Measurements from ENCODE around the gene RASGEF1C.
"Not testable (repeated sequence)": the region's sequence is repeated elsewhere in the genome, so short reads cannot be mapped to it uniquely, and the experiment has no call there.

Gene RASGEF1C

DNA sequence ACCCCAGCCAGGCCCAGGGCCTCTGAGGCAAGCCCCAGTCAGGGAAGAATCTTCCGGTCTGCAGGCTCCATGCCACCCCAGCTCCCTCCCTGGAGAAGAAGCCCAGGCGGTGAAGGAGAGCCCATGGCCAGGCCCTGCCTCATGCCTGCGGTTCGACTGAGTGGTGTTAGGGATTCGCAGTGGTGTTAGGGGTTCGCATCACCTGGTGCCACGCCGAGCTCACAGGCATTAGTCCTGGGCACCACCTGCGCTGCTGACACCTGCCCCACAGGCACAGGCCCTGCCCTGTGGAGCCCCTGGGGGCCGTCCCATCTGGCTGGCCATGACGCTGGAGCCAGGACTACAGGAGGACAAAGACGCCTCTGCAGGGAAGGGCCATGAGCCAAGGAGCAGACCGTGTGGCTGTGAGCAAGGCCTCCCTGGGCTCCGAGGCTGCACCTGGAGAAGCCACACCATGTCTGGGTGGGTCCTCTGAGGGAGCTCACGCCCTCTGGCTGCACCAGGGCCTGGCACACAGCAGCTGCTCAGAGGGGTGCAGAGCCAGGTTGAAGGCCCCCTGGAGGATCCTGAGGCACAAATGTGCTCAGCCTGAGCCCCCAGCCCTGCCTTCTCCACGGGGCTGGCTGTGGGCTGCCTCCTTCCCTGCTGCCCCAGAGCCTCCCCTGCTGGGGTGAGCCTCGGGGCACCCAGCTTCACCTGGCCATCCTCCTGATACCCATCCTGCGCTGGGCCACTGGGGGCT is 109.8 kb downstream of the RASGEF1C start:
- DNase-seq = no peak

DNA sequence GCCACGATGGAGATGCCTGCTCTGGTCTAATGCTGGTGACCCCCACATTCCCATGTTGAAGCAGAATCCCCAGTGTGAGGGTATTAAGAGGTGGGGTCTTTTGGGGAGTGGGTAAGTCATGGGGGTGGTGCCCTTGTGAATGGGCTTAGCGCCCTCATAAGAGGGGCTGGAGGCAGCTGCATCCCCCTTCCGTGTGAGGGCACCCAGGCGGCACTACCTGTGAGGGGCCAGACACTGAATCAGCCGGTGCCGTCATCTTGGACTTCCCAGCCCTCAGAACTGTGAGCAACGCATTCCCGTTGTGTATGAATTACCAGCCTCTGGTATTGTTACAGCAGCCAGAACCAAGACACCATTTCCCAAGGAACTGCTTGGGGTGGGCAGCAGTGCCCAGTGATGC is 110.5 kb downstream of the RASGEF1C start:
- no peak for DNase-seq

DNA sequence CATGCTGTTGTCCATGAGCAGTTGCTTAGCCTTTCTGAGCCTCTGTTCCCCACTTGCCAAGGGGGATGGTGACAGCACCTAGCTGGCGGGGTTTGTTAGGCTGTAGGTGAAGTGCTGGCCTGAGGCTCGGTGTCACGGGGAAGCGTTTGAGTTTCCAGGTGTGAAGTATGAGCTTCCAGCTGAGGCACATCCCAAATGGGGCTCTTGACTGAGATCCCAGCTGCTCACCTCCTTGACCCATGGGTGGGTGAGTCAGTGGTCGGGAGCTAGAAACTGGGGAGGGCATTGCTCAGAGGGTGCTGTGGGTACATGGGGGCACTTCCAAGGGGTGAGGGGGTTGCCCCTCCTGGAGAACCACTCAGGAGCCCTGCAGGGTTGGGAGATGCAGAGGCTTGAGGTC is 111.1 kb downstream of the RASGEF1C start:
- no peak for DNase-seq

DNA sequence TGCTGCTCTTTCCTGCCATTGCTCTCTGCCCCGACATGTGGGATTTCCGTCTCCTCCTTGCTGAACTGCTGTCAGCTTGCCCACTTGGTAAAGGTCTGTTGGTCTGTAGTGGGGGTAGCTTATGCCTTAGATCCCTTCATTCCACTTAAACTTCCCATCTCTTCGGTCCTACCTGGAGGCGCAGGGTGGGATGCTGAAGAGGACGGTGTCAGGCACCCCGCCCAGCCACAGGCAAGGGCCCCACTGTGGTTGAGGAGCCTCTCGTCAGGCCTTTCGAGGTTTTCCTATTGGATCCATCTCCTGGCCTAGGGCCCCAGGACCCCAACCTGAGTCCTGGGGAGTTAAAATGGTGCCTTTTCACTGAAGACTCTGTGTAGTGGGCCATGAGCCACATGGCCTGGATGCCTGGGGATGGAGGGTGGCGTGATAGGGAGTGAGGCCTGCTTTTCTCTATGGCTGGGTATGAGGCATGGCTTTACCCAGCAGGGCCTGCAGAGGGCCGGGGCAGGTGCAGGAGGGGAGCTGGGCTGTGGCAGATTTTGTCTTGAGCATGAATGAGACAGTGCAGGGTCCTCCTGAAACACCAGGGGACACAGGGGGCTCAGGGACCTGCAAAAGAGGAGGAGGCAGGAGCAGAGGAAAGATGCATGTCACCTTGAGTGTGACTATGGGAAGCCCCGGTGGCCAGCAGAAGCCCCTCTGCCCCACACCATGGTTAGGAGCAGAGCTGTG is 111.7 kb downstream of the RASGEF1C start:
- no peak for DNase-seq

DNA sequence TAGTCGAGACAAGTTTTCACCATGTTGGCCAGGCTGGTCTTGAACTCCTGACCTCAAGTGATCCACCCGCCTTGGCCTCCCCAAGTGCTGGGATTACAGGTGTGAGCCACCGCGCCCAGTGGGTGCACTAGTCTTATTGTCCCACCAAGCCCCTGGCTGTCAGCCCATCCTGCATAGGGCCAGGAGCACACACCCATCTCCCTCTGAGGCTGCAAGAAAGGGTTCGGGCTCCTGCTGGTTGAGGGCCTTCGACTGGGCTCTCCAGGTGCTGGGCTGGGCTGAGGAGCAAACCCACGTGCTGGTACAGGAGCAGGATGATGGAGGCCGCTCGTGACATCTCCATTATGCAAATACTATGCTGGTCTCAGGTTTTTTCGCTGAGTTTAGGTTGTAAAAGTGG is 112.4 kb downstream of the RASGEF1C start:
- no peak for DNase-seq

DNA sequence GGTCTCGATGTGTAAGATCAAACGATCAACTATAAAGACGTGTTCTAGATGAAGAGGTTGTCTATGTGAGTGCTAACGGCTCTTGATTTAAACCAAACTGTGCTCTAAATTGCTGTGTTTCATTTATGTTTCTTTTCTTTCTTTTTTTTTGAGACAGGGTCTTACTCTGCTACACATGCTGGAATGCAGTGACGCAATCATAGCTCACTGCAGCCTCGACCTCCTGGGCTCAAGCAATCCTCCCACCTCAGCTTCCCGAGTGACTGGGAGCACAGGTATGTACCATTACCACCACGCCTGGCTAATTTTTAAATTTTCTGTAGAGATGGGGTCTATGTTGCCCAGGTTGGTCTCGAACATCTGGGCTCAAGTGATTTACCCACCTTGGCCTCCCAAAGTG is 113.5 kb downstream of the RASGEF1C start:
- no peak for DNase-seq

DNA sequence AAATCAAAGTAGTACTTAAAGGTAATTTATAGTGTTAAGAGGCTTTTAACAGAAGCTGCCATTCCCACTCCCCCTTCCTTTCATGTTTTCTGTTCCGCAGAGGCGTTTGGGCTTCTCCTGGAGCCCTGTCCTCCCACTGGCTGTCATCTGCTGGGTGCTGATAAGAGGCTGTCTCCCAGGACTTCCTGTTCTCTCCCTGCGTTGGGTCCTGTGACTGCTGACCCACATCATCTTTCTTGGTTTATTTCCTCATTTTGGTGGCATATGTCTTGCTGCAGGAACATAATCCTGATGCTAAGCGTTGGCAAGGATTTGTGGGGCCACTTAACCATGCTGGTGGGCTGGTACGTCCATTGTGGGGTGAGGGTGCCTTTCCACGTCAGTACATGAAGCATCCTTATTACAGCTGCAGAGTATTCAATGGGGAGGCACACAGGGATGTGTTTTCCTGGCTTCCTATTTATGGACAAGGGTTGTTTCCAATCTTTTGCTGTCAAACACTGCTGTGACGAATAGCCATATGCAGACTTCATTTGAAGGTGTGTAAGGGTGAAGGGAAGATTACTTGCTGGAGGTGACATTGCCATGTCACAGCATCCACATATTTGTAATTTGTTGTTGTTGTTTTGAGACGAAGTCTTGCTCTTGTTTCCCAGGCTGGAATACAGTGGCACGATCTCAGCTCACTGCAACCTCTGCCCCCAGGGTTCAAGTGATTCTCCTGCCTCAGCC is 115.2 kb downstream of the RASGEF1C start:
- no peak for DNase-seq

DNA sequence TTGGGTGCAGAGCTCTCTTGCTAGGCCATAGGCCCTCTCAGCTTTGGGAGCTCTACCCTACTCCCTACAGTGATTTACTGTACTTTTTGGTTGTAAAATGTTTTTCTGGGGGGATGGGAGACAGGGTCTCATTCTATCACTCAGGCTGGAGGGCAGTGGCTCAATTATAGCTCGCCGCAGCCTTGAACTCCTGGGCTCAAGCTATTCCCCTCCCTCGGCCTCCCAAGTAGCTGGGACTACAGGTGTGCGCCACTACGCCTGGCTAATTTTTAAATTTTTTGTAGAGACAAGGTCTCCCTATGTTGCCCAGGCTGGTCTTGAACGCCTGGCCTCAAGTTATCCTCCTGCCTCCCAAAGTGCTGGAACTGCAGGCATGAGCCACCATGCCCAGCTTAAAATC is 115.8 kb downstream of the RASGEF1C start:
- no peak for DNase-seq

DNA sequence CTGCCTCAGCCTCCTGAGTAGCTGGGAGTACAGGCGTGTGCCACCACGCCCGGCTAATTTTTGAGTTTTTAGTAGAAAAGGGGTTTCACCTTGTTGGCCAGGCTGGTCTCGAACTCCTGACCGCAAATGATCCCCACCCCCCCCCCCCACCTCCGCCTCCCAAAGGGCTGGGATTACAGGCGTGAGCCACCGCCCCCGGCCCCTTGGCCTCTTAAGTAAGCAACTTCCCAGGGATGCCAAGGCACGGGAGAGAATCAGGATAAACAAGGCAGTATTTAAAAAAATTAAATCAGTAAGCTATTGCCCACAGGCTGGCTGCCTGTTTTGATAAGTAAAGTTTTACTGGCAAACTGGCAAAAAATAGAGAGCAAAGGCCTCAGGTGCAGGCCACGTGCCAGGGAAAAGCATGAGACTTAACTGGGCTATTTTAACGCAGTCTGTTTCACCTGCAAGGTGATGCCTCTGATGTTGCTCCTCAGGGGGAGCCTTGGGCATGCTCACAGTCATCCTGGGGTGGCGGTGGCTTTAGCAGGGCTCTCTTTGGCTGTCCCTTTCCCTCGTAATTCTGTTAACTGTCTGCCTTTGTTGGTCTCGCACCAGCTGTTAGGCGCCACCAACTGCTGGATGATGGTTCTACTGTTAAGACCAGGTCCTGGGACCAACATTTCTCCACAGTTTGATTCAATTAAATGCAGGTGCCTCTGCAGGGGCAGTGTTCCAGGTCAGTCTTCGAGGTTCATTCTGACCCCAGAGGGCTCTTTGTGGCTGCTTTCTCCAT is 118.1 kb downstream of the RASGEF1C start:
- DNase-seq = peak; percentile 15

DNA sequence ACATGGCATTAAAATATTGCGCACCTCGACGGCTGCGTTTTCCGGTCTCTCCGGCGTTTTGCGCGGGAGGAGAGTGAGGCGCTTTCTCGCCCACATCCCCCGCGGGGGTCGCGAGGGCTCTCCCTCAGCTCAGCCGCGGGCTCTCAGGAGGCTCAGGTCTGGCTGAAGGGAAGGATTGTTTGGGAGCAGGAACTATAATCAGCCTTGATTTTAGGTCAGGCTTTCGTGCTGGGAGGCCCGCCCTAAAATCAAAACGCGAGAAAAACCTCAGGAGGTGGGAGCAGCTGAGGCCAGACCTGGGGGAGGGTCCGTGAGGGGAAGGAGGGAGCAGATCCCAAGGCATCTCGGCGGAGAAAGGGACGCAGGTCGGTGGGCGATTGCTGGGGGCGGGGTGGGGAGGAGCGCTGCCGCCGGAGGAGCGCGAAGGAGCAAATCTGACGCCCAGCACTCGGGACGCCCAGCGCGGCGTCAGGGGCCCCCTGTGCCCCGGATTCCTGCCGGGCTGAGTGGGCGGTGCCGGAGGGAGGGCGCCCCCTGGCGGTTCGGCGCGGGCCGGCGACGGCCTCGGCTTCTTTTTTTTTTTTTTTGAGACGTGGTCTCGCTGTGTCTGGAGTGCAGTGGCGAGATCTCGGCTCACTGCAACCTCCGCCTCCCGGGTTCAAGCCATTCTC is 118.8 kb downstream of the RASGEF1C start:
- DNase-seq = peak; percentile 77

DNA sequence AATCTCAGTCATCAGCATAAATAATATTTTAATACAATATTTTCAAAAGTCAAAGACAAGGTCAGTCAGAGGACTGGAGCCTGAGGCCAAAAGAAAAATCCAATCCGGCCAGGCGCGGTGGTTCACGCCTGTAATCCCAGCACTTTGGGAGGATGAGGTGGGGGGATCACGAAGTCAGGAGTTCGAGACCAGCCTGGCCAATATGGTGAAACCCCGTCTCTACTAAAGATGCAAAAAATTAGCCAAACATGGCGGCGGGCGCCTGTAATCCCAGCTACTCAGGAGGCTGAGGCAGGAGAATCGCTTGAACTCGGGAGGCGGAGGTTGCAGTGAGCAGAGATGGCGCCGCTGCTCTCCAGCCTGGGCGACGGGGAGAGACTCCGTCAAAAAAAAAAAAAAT is 119.4 kb downstream of the RASGEF1C start:
- DNase-seq = not testable (repeated sequence)

DNA sequence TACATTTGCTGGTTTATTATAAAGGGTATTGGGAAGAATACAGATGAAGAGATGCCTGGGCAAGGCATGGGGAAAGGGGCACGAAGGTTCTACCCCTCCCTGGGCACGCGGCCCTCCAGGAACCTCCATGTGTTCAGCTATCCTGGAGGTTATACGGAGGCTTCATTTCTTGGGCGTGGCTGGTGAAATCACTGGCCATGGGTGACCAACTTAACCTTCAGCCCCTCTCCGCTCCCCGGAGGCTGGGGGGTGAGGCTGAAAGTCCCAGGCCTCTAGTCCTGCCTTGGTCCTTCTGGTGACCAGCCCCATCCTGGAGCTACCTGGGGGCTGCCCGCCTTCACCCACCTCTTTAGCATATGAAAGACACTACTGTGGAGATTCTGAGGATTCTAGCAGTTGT is 120.5 kb downstream of the RASGEF1C start:
- no peak for DNase-seq

DNA sequence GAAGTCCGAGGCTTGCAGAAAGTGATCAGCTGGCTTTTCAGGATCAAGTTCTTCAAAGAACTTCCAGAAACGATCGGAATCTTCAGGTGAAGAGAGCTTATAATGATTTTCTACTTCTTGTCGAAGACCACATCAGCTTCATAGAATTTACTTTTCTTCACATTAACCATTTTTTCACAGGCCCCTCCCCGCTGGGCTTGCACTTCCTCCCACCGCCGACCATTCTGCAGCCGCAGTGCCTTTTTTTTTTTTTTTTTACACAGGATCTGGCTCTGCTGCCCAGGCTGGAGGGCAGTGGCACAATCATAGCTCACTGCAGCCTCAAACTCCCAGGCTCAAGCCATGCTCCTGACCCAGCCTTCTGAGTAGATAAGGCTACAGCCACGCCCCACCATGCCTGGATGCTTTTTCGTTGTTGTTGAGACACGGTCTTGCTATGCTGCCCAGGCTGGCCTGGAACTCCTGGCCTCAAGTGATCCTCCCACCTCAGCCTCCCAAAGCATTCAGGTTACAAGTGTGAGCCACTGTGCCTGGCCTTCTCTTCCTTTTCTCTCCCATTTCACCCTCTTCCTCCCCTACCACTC is 122.1 kb downstream of the RASGEF1C start:
- DNase-seq = no peak

DNA sequence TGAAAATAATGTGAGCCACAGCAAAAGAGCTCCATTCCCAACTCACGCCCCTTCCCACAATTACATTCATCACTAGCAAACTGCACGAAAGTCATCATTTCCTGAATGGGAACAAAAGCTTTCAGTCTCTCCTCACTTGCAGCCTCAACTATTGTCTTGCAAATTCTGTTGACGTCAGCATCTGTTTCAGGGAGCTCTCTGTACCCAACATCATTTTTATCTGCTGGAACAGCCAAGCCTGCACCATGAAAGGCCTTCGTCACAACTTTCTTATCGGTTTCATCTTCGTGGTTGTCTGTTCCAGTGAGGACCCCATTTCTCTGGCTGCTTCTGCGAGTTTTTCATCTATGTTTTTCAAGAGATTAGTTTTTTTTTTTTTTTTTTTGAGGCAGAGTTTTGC is 123.2 kb downstream of the RASGEF1C start:
- no peak for DNase-seq

DNA sequence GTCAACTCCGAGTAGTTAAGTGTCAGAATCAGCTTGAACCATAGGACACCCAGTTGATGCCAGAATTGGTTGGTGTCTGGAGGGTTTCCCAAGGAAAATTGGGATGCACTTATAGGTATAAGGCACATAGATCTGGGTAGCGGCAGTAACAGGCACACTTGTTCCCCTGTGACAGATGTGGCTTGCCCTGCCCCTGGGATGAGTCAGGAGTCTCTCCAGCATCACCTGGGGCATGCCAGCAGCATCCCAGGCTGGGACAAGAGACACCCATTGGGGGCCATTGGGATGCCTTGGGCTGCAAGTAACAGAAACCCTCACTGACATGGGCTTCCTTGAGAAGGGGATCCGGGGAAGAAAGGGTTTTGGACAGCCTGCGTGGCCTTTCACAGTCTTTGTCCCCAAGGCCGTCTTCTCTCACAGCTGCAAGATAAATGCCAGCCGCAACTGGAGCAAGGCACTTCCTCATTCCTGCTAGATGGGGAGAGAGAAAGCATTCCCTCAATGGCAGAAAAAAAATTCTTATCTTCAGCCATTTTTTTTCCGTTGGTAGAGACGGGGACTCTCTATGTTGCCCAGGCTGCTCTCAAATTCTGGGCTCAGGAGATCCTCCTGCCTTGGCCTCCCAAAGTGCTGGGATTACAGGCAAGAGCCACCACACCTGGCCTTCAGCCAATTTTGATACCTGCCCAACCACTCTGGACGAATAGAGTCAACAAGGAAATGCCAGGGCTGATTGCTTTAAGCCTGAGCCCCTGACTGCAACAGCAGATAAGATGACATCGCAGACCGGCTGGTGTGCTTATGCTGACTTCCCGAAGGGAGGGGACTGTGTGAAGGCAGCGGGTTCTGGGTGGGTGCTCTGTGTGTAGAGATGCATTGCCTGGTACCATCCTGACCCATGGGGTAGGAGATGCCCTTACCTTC is 124.1 kb downstream of the RASGEF1C start:
- no peak for DNase-seq

DNA sequence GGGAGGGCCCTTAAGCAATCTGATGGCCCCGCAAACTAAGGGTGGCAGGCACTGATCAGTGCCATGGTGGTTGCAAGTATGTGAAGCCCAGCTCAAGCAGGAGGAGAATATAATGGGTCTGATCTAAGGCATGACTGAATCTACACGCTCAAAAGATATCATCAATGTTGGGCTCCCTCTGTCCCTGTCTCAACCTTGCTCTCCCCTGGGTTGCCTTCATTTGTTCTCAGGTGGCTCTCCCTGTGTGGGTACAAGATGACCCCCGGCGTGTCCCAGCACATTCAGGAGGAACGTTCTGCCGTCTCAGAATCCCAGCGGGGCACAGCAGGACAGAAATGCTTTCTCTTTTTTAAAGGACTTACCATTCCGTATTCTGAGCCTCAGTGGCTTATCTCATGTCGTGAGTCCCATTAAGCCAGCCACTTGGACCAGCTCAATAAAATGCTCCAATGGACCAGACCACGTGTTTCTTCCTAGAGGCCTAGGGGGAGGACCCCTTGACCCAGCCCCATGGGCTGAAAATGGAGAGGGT is 125.4 kb downstream of the RASGEF1C start:
- no peak for DNase-seq

DNA sequence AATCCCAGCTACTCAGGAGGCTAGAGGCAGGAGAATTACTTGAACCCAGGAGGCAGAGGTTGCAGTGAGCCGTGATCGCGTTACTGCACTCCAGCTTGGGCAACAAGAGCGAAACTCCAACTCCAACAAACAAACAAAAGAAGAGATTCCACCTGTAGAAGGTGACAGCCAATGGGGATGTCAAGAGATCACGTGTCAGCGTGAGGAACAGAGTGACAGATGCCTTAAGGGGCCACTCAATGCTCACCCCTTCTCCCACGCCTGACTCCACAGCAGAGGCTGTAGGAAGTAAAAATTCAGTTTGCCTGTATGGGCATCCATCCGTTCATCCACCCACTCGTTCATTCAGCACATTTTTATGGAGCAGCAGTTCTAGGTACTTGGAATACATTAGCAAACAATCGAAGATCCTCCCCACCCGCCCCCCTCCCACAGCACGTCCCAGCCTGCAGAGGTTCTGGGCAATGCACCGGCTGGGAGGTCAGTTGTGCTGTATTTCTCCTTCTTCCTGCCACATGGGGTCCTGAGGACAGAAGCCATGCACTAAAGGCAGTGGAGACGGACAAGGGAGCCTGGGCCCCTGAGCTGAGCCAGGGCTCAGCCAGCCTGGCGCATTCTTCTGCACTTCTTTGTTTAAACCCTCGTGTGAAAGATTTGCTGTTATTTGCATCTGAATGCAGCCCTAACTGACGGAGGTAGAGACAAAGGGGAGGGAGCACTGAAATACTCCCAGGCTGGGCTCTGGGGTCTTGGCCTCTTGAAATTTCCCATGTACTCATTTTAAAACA is 126.2 kb downstream of the RASGEF1C start:
- no peak for DNase-seq

DNA sequence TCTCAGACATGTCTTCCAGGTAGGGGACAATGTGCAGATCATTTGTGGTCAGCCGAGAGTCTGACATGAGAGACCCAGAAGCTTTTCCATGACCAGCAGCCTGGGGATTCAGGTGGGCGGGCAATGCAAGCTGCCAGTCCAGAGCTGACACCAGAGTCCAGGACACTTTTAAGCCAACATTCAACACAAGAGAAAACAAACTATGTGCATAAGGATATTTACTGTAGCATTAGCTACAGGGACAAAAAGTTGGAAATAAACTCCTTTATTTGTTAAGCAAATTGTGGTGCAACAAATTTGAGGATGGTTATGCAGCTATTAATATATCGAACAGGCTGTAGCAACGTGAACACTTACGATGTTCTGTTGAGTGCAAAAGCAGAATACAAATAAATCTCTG is 127.5 kb downstream of the RASGEF1C start:
- no peak for DNase-seq

DNA sequence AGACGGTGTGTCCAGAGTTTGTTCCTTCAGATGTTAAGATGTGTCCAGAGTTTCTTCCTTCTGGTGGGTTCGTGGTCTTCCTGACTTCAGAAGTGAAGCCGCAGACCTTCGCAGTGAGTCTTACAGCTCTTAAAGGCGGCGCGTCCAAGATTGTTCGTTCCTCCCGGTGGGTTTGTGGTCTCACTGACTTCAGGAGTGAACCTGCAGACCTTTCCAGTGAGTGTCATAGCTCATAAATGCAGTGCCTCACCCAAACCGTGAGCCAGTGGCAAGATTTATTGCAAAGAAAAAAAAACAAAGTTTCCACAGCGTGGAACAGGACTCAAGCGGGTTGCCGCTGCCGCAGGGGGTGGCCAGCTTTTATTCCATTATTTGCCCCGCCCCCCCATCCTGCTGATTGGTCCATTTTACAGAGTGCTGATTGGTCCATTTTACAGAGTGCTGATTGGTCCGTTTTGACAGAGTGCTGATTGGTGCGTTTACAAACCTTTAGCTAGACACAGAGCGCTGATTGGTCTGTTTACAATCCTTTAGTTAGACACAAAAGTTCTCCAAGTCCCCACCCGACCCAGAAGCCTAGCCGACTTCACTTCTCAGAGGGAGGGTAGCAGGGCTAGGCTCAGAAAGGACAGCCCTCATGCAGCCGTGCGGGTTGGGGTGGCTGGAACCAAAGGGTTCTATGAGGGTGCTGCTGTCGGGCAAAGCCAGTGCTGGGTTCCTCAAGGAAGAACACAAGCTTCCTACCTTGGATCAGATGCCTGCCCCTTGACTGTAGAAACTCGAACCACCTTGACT is 128.3 kb downstream of the RASGEF1C start:
- peak; percentile 49 for DNase-seq
